OCI-LY7 (cell line): ENCODE measurements around the gene DQX1. TPM values are rescaled to one million over a fixed set of nuclear protein-coding genes. Genes with fewer than 3 reads are reported as not detected.

ENCODE experiments used
- BruUV-seq: library from RNA; stranded (reverse); fragments of 400-500 nt; replicated peaks from 2 replicates; lab custom pipeline; 2021; lab: Mats Ljungman, UMichigan
- CTCF ChIA-PET: fragments of 300-600 bp; sonication (Branson Sonifier 250); formaldehyde crosslinking; loops from one replicate; lab custom pipeline; 2022; ENCODE audit warnings: antibody characterized with exemption; ENCODE audit not compliant: unreplicated experiment; lab: Charles Lee
- POLR2A ChIA-PET: fragments of 300-600 bp; sonication (Branson Sonifier 250); formaldehyde crosslinking; loops from one replicate; lab custom pipeline; 2022; ENCODE audit warnings: antibody characterized with exemption; lab: Charles Lee
- DNase-seq: peaks from one replicate; pipeline ENCODE4 v3.0.0-alpha.2; 2015; ENCODE audit warnings: low spot score
- H2AFZ ChIP-seq: fragments of 200-600 bp; sonication (generic), shearing (Covaris generic); 2 replicates; pipeline ENCODE4 v1.6.1; 2014; ENCODE audit warnings: mild to moderate bottlenecking, antibody characterized with exemption, low read length, moderate library complexity
- H3K27ac ChIP-seq: fragments of 200-600 bp; sonication (generic); 2 replicates; pipeline ENCODE4 v1.5.1; 2014; ENCODE audit warnings: mixed run types, low read depth, mild to moderate bottlenecking, moderate library complexity, low read length, inconsistent platforms; ENCODE audit not compliant: poor library complexity, severe bottlenecking
- H3K36me3 ChIP-seq: fragments of 200-600 bp; sonication (generic); 2 replicates; pipeline ENCODE4 v1.6.1; 2014; ENCODE audit warnings: mild to moderate bottlenecking, antibody characterized with exemption, low read length, moderate library complexity, mixed read lengths; ENCODE audit not compliant: insufficient read depth
- H3K4me1 ChIP-seq: fragments of 200-600 bp; sonication (generic); 2 replicates; pipeline ENCODE4 v1.5.1; 2014; ENCODE audit warnings: mild to moderate bottlenecking, low read length; ENCODE audit not compliant: insufficient read depth, poor library complexity, severe bottlenecking
- H3K4me2 ChIP-seq: fragments of 200-600 bp; sonication (generic); 2 replicates; pipeline ENCODE4 v1.6.1; 2014; ENCODE audit warnings: mild to moderate bottlenecking, low read length
- H3K4me3 ChIP-seq: fragments of 200-600 bp; sonication (generic); 2 replicates; pipeline ENCODE4 v1.5.1; 2014; ENCODE audit warnings: mild to moderate bottlenecking, low read depth, low read length; ENCODE audit not compliant: poor library complexity, severe bottlenecking
- H3K79me2 ChIP-seq: fragments of 200-600 bp; sonication (generic); 2 replicates; pipeline ENCODE4 v1.6.1; 2016; ENCODE audit warnings: low read depth, mild to moderate bottlenecking, low read length, moderate library complexity, mixed read lengths; ENCODE audit not compliant: insufficient read depth
- H3K9me2 ChIP-seq: fragments of 200-600 bp; sonication (generic); 2 replicates; pipeline ENCODE4 v1.6.1; 2016; ENCODE audit warnings: mild to moderate bottlenecking, low read length, mixed read lengths; ENCODE audit not compliant: insufficient read depth
- H3K9me3 ChIP-seq: fragments of 200-600 bp; sonication (generic); 2 replicates; pipeline ENCODE4 v1.6.1; 2014; ENCODE audit warnings: mild to moderate bottlenecking, mixed run types, low read length, mixed read lengths
- H4K20me1 ChIP-seq: fragments of 200-600 bp; sonication (generic); 2 replicates; pipeline ENCODE4 v1.6.1; 2014; ENCODE audit warnings: mild to moderate bottlenecking, antibody characterized with exemption, low read length, moderate library complexity, mixed read lengths; ENCODE audit not compliant: insufficient read depth
- CTCF ChIP-seq: fragments of 200-600 bp; sonication (generic); conservative IDR thresholded peaks from 2 replicates; pipeline ENCODE4 v1.5.1; 2014; ENCODE audit warnings: mild to moderate bottlenecking, antibody characterized with exemption, low read length, moderate library complexity, mixed read lengths
- EZH2phosphoT487 ChIP-seq: fragments of 200-600 bp; sonication (generic); IDR thresholded peaks from 2 replicates; pipeline ENCODE4 v1.6.1; 2018; ENCODE audit warnings: low read depth, borderline replicate concordance, mild to moderate bottlenecking, mixed run types, antibody characterized with exemption, low read length, moderate library complexity, mixed read lengths
- intact Hi-C: fragments of 100-400 bp; cut with micrococcal nuclease; formaldehyde crosslinking; loops from one replicate; pipeline ENCODE4 v1.10.0; 2022; ENCODE audit not compliant: unreplicated experiment
- total RNA-seq, 2 experiments: library from RNA; depleted of rRNA in 1 of 2; stranded (reverse); fragments of >200 nt in 1 of 2; shearing (Covaris generic) in 1 of 2; gene quantifications; 2 replicates each; pipeline ENCODE4 v1.2.3, GENCODE V29; 2014 to 2022

Gene DQX1
- total RNA-seq, 2 experiments from 2014 or later, result 0.32 to 0.76 TPM

- no peak overlapping the region for H2AFZ ChIP-seq
- no peaks in the 10 kb centered on the region for H3K9me2 ChIP-seq
- H3K4me2 ChIP-seq, result no peak overlapping the region
- no peak for DNase-seq
- no peaks in the 10 kb centered on the region for H3K9me3 ChIP-seq
- TF ChIP-seq EZH2phosphoT487 (no peak), CTCF (no peak)
- no peaks in the 10 kb centered on the region for H4K20me1 ChIP-seq
- ChIA-PET CTCF (no interaction called here), POLR2A (no interaction called here)
- H3K79me2 ChIP-seq, result no peaks in the 10 kb centered on the region
- BruUV-seq, result no TSS peak
- peaks cover 13% of the 10 kb centered on the region for H3K4me1 ChIP-seq
- no peak overlapping the region for H3K4me3 ChIP-seq
- no peak overlapping the region for H3K27ac ChIP-seq
- intact Hi-C loops, result no loop called here
- no peaks in the 10 kb centered on the region for H3K36me3 ChIP-seq
These were observed 30.1 kb upstream of the DQX1 start for GRCh38 chr2:74556159-74556558.

- Histone ChIP-seq H3K79me2 (no peaks in the 10 kb centered on the region), H3K4me1 (peaks cover 13% of the 10 kb centered on the region), H3K4me2 (peak overlapping the region; percentile 80), H3K27ac (no peak overlapping the region), H3K4me3 (peak overlapping the region; percentile 94), H3K9me3 (no peaks in the 10 kb centered on the region), H4K20me1 (no peaks in the 10 kb centered on the region), H3K36me3 (no peaks in the 10 kb centered on the region), H3K9me2 (no peaks in the 10 kb centered on the region), H2AFZ (no peak overlapping the region)
- ChIA-PET CTCF (no interaction called here), POLR2A (no interaction called here)
- TF ChIP-seq CTCF (no peak), EZH2phosphoT487 (no peak)
- no peak for DNase-seq
- no TSS peak for BruUV-seq
- intact Hi-C loops, result no loop called here
These were observed 29.6 kb upstream of the DQX1 start for GRCh38 chr2:74555610-74556103.

GRCh38 chr2:74554820-74555531 is 28.9 kb upstream of the DQX1 start:
- POLR2A ChIA-PET, result no interaction called here
- no peak overlapping the region for H3K27ac ChIP-seq
- H3K9me2 ChIP-seq, result no peaks in the 10 kb centered on the region
- TF ChIP-seq CTCF, result no peak
- H4K20me1 ChIP-seq, result no peaks in the 10 kb centered on the region
- H3K4me3 ChIP-seq, result peak overlapping the region; percentile 94
- DNase-seq, result peak; percentile 55
- no peaks in the 10 kb centered on the region for H3K79me2 ChIP-seq
- peak overlapping the region; percentile 95 for H2AFZ ChIP-seq
- H3K4me2 ChIP-seq, result peak overlapping the region; percentile 80
- TSS peak; percentile 51 for BruUV-seq
- H3K4me1 ChIP-seq, result peaks cover 13% of the 10 kb centered on the region
- H3K36me3 ChIP-seq, result no peaks in the 10 kb centered on the region
- intact Hi-C loops, result no loop called here
- CTCF ChIA-PET, result no interaction called here
- no peaks in the 10 kb centered on the region for H3K9me3 ChIP-seq
